ENCODE measurements around the gene ZNF254.
"Not testable (repeated sequence)": the region's sequence is repeated elsewhere in the genome, so short reads cannot be mapped to it uniquely, and the experiment has no call there.

The ZNF254 gene

GRCh38 chr19:24086974-24087595, at the start of gene ZNF254:
Gene ZNF254 (plus strand): TSS chr19:24087187. CDS start chr19:24087308, 121 bp downstream.
- DNase-seq = peak; percentile 90

- DNase-seq = no peak
Observed at GRCh38 chr19:24040621-24041020, 46.4 kb upstream of the ZNF254 start.

- not testable (repeated sequence) for DNase-seq
Observed at GRCh38 chr19:24041326-24041725, 45.7 kb upstream of the ZNF254 start.

GRCh38 chr19:24046550-24046949, 40.4 kb upstream of the ZNF254 start:
- no peak for DNase-seq

GRCh38 chr19:24048261-24048660, 38.7 kb upstream of the ZNF254 start:
- DNase-seq = no peak

DNA sequence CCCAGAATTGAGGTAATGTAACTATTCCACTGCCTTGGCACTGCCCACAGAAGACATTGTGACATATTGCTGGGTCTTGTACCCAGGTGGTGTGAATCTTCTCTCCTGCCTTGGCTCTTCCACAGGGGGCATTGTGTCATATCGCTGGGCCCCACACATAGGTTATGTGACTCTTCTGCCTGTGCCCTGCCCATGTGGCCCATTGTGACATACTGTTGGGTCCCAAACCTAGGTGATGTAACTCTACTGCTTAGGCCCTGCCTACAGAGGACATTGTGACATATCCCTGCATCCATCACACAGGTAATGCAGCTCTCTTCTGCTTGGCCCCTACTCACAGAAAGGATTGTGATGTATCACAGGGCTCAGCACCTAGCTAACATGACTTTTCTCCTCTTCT, 37.5 kb upstream of the ZNF254 start:
- no peak for DNase-seq

- no peak for DNase-seq
Observed at GRCh38 chr19:24051516-24051915, 35.5 kb upstream of the ZNF254 start.

DNA sequence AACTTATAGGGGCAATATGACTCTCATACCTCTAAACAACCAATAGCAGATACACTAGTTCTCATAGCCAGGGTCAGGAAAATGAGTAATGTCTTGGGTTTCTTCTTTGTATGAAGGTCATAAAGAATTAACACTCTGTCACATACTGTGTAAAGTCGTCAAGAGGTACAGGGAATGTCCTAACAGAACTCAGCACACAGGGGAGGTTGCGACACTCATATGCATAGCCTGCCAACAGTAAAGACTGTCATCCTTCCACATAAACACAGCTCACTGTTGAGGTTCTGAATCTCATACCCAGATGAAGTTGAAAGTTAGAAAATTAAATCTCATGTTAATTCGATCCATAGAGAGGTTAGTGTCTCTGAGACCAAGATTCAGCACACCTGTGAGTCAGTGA, 34.2 kb upstream of the ZNF254 start:
- DNase-seq = no peak

- DNase-seq = no peak
Observed at GRCh38 chr19:24053601-24054000, 33.4 kb upstream of the ZNF254 start.

GRCh38 chr19:24054044-24054935, 32.7 kb upstream of the ZNF254 start:
- no peak for DNase-seq

- DNase-seq = no peak
Observed at GRCh38 chr19:24055548-24055947, 31.4 kb upstream of the ZNF254 start.

GRCh38 chr19:24057144-24057543, 29.8 kb upstream of the ZNF254 start:
- no peak for DNase-seq

DNA sequence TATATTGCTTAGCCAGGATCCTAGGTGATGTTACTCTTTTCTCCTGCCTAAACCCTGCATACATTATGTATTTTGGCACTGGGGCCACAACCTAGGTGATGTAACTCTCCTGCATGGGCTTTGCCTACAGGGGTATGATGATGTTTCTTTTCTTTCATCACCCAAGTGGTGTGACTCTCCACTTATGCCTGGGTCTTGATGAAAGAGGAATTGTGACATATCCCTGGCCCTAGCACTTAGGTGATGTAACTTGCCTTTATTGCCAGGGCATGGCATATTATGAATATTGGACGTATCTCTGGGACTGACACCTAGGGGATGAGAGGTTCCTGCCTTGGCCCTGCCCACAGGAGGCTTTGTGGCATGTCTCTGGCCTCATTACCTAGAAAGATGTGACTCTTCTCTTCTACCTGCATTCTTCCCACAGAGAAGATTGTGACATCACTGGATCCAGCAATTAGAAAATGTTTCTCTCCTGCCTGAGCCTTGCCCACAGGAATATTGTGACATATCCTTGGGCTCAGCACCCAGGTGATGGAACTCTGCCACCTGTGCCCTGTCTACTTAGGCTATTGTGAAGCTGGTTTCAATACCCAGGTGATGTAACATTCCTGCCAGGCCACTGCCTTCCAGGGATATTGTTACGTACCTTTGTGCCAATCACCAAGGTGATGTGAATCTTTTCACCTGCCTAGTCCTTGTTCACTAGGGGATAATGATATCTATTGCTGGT, 27.3 kb upstream of the ZNF254 start:
- no peak for DNase-seq

- DNase-seq = no peak
Observed at GRCh38 chr19:24060687-24061356, 26.2 kb upstream of the ZNF254 start.

GRCh38 chr19:24062190-24062589, 24.8 kb upstream of the ZNF254 start:
- no peak for DNase-seq

- no peak for DNase-seq
Observed at GRCh38 chr19:24063295-24063694, 23.7 kb upstream of the ZNF254 start.

- DNase-seq = no peak
Observed at GRCh38 chr19:24064175-24064574, 22.8 kb upstream of the ZNF254 start.

DNA sequence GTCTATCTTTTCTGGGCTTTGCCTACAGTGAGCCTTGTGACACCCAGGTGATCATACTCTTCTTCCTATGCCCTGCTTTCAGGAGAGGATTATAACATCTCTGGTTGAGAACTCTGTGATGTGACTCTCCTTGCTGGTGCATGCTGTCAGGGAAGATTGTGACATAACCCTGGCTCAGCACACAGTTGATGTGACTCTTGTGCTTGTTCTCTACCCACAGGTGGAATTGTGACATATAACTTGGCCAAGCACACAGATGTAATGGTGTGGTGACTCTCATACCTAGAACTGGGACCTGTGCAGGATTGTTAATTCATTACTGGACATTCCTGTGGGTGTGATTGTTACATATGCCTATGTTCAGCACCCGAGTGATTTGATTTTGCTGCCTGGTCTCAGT, 21.7 kb upstream of the ZNF254 start:
- no peak for DNase-seq

GRCh38 chr19:24065865-24066604, 21.0 kb upstream of the ZNF254 start:
- DNase-seq = no peak

DNA sequence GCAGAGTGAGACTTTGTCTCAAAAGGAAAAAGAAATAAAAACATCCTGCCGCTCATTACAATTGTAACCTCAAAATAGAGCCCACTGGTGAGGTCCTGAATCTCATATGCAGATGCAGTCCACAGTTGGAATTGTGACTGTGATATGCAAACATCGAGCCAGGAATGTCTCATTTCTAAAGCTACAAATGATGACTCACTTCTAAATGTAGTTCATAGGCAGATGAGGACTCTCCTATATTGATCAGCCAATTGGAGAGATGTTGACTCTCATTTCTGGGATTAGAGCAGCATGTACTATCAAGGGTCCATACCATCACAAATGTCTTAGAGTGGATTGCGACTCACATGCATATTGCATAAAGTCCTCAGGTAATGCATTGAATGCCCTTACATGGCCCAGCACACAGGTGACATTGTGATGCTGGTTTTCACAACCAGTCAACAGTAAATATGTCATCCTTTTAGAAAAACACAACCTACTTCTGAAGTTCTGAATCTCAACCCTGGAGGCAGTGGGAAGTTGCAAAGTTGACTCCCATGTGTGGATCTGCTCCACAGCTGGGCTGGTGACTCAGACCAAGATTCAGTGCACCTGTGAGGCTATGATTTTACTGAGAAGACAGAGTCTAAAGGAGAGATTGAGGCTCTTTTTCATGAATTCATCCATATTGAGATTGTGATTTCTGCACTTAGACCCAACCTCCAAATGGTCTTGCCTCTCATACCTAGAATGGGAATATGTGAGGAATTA, 16.9 kb upstream of the ZNF254 start:
- DNase-seq = no peak

- no peak for DNase-seq
Observed at GRCh38 chr19:24071078-24071477, 15.9 kb upstream of the ZNF254 start.

- no peak for DNase-seq
Observed at GRCh38 chr19:24072720-24073119, 14.3 kb upstream of the ZNF254 start.

All from activated effector memory CD4-positive, alpha-beta T cell treated with anti-CD3 and anti-CD28 coated beads, Interleukin-2, amount 50 U/mL, for 16 hours (primary cell).